OCI-LY1 (cell line): ENCODE measurements around the gene C13orf46.

Source experiments
- EZH2 ChIP-seq: fragments of 200-600 bp; sonication (generic), shearing (Covaris generic); IDR thresholded peaks from 2 replicates; pipeline ENCODE4 v1.8.0; 2017; ENCODE audit warnings: borderline replicate concordance, mixed run types, mild to moderate bottlenecking, antibody characterized with exemption, low read length, moderate library complexity, mixed read lengths
- TF ChIP-seq, protein P1 (sequence below): fragments of 200-600 bp; sonication (generic), shearing (Covaris generic); IDR thresholded peaks from 2 replicates; pipeline ENCODE4 v1.5.1; 2017; ENCODE audit warnings: mild to moderate bottlenecking, antibody characterized with exemption, low read length, moderate library complexity, mixed read lengths

DNA sequence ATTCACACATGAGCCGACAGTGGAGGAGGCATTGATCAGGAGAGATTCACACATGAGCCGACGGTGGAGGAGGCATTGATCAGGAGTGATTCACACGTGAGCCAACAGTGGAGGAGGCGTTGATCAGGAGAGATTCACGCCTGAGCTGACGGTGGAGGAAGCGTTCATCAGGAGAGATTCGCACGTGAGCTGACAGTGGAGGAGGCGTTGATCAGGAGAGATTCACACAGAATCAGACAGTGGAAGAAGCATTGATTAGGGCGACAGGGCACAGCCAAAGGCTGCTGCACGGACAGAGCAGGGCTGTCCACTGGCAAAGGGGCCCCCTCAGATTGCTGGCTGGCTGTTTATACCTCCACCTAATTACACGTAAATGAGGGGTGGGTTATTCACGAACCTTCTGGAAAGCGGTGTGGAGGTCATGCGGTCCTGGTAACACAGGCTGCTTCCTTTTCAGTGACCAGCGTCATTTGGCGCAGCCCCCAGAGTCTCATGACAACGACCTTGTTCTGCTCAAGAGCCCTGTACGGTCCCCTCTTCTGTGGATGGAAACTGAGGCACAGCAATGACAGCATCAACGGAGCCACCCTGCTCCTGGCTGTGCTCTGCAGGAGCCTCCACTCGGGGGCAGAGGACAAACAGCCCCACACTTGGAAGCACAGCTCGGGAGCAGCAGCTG is 59.4 kb downstream of the C13orf46 start:
- TF ChIP-seq, protein P1, sequence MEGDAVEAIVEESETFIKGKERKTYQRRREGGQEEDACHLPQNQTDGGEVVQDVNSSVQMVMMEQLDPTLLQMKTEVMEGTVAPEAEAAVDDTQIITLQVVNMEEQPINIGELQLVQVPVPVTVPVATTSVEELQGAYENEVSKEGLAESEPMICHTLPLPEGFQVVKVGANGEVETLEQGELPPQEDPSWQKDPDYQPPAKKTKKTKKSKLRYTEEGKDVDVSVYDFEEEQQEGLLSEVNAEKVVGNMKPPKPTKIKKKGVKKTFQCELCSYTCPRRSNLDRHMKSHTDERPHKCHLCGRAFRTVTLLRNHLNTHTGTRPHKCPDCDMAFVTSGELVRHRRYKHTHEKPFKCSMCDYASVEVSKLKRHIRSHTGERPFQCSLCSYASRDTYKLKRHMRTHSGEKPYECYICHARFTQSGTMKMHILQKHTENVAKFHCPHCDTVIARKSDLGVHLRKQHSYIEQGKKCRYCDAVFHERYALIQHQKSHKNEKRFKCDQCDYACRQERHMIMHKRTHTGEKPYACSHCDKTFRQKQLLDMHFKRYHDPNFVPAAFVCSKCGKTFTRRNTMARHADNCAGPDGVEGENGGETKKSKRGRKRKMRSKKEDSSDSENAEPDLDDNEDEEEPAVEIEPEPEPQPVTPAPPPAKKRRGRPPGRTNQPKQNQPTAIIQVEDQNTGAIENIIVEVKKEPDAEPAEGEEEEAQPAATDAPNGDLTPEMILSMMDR: no peak
- no peak for TF ChIP-seq EZH2
